HG02588 (cell line): ENCODE results near the gene ANKRD29.
A peak's percentile ranks its signal among the peaks of the same experiment; 100 is the strongest.

Experiments
- ATAC-seq: cut with Tn5 transposase; IDR thresholded peaks from one replicate; pipeline ENCODE4 v1.9.1; 2021; ENCODE audit warnings: mild to moderate bottlenecking, moderate library complexity; ENCODE audit not compliant: unreplicated experiment

ANKRD29 gene, protein sequence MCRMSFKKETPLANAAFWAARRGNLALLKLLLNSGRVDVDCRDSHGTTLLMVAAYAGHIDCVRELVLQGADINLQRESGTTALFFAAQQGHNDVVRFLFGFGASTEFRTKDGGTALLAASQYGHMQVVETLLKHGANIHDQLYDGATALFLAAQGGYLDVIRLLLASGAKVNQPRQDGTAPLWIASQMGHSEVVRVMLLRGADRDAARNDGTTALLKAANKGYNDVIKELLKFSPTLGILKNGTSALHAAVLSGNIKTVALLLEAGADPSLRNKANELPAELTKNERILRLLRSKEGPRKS

GRCh38 chr18:23662309-23663263, at the start of gene ANKRD29:
ANKRD29 (minus strand) TSS chr18:23662911; CDS start chr18:23662730, 181 bp downstream.
- ATAC-seq = peak; percentile 63

GRCh38 chr18:23712445-23712844, 49.7 kb upstream of the ANKRD29 start:
- no peak for ATAC-seq

DNA sequence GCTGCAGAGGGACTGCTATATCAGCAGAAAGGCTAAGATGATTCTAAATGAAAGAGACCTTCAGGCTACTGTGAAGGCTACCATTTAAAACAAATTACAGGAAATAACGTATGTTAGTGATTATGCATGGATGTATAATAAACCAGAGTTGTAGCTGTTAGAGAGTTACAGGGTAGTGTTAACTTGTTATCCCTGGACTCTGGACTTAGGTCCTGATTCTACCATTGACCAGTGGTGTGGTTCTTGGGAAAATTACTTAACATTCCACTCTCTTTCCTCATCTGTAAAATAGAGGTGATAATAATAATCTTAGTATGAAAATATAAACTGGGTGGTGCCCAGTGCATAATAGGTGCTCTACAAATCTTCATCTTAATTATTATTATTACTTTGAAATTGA, 48.7 kb upstream of the ANKRD29 start:
- ATAC-seq = no peak

GRCh38 chr18:23710946-23711345, 48.2 kb upstream of the ANKRD29 start:
- ATAC-seq = no peak

GRCh38 chr18:23710068-23710527, 47.4 kb upstream of the ANKRD29 start:
- no peak for ATAC-seq

- no peak for ATAC-seq
Measured at GRCh38 chr18:23706971-23707640, 44.4 kb upstream of the ANKRD29 start.

GRCh38 chr18:23704806-23705205, 42.1 kb upstream of the ANKRD29 start:
- no peak for ATAC-seq

- no peak for ATAC-seq
Measured at GRCh38 chr18:23703987-23704384, 41.3 kb upstream of the ANKRD29 start.

DNA sequence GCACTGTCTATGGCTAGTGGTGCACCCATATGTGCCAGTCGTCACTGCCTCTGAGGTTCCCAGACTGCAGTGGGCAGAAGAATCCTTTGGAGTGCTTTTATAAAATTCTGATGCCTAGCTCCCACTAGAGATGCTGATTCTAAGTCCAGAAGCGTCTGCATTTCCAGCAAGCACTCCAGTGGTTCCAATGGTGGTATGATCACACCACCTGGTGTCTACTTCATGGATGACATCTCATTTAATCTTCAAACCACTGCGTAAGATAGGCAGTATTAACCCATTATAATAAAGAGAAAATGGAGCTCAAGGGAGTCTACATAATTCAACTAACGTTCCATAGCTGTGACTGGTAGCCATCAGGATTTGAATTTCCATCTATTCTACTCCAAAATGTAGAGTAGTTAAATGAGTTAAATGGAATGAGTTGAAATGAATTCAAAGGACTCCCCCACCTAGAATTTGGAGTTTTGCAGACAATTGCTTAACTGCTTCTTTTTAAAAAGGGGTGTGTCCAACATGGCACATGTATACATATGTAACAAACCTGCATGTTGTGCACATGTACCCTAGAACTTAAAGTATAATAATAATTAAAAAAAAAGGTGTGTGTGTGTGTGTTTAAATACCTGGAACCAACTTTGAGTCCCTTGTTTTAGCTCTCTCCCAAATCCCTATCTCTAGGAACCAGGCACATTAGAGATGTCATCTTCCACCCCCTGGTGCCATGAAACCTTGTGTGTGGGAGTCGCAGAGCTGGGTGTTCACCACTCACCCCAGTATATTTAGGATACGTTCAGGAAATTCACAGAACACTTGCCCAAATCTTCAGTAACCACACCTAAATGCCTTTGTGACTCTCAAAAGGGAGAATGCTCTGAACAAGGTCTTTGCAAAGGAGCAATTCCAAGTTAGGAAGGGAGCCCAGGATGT, 40.6 kb upstream of the ANKRD29 start:
- no peak for ATAC-seq

DNA sequence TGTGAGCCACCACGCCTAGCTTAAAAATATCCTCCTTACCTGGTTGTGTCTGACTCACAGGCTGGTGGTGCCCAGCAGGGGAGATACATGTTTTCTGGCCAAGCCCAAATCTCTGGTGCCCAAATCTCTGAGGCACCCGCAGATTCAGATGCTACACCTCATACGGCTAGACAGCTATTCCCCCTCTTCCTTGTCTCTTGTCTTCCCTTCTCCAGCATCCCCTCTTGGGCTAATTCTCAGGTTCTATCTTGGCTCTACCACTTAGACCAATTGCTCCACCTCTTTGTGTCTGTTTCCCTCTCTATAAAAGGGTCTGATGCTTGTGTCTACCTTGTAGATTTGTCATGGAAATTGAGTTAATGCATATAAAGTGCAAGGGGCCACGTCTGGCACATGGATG, 39.9 kb upstream of the ANKRD29 start:
- ATAC-seq = no peak

DNA sequence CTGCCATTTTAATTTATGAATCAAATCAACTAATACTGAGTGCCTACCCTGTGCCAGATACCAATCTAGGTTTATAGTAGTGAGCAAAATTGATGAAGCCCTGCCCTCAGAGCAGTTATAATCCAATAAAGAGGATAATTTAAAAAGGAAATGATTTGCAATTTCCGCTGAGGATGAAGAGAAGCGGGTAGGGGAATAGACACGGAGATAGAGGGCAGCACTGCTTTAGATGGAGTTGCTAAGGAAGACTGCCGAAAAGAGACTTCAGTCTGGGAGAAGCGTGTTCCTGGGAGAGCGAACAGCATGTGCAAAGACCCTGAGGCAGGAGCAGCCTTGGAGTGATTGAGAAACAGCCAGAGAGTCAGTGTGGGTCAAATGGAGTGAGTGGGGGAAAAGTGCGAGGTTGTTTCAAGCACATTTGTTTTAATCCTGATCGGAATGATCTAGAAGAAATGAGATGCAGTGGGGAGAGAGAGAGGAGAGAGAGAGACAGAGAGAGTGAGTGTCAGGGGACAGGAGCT, 38.9 kb upstream of the ANKRD29 start:
- no peak for ATAC-seq

GRCh38 chr18:23701017-23701416, 38.3 kb upstream of the ANKRD29 start:
- ATAC-seq = no peak

DNA sequence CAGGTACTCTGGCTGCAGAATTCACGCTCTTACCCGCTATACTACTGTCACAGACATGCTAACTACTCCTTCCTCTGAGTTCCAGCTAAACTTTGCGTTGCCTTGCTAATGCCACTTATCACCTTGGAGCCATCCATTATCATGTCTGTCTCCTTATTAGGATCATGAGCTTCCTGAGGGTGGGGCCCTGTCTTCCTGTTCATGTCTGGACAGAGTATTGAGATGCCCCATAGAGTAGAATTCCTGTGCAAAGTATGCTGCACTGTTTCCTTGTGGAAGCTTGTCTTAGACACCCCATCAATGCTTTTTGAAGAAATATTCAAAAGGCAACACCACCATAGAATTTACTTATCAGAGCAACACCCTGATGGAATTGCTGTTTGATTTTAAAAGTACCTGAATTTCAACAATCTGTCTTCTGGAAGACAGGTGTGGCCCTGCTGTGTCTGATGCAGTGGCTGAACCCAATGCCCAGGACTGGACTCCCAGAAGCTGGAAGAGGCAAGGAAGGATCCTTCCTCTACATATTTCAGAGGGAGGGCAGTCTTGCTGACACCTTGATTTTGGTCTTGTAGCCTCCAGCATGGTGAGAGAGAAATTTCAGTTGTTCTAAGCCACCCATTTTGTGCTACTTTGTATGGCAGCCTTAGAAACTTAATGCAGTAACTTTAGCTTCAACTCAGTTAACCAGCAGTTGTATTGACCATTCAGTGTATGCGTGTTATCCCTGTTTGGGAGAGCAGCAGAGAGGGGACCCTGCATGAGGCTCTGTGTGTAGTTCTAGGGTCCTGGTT, 32.1 kb upstream of the ANKRD29 start:
- ATAC-seq = no peak

DNA sequence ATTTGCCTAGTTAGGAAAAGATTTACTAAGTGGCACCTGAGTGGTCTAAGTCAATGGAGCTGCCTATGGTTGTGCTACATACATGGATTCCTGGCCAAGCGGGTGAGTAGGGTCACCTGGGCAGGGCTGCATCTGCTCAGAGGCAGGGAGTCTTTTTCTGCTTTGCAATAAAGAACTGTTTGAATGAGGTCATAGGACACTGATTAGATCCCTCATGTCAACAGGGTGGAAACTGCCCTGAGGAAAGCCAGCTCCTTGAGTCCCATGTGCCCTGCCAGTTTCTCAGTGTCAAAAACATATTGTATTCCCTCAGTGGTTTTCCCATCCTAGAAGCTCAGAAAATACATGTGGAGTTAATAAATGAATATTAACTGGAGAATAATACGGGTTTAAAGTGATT, 31.1 kb upstream of the ANKRD29 start:
- ATAC-seq = no peak

DNA sequence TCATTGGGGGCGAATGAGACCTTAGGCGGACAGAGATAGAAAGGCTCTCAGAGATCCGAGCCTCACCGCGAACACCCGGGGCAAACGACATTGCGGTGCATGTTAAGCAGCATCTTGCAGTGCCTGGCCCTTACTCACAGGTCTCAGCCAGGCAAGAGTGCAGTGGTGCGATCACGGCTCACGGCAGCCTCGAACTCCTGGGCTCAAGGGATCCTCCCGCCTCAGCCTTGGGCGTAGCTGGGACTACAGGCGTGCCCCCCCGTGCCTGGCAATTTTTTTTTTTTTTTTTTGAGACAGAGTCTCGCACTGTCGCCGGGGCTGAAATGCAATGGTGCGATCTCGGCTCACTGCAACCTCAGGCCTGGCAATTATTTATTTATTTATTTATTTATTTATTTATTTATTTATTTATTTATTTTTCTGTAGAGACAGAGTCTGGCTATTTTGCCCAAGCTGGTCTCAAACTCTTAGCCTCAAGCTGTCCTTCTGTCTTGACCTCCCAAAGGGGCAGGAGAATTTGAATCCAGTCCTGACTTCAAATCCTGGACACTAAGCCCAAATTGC, 27.9 kb upstream of the ANKRD29 start:
- ATAC-seq = no peak

GRCh38 chr18:23689616-23690504, 27.1 kb upstream of the ANKRD29 start:
- peak; percentile 45 for ATAC-seq

- ATAC-seq = peak; percentile 61
Measured at GRCh38 chr18:23689031-23689615, 26.4 kb upstream of the ANKRD29 start, which contains the start of gene LAMA3. LAMA3 (plus strand) TSS chr18:23689453; CDS start chr18:23689684, 231 bp downstream.
